GM12878 (cell line): ENCODE measurements around the gene PPIF. TPM values are rescaled to one million over a fixed set of nuclear protein-coding genes. Genes with fewer than 3 reads are reported as not detected.
A peak's percentile ranks its signal among the peaks of the same experiment; 100 is the strongest.

Experiments
- BHLHE40 ChIP-seq, 2 experiments: fragments of 450-650 bp in 1 of 2; IDR thresholded peaks; 2 replicates each; pipeline ENCODE4 v1.6.1; 2011 to 2017; ENCODE audit warnings: low read depth in 2 of 2, borderline replicate concordance in 1 of 2, improper control_type of control experiment in 1 of 2, low read length in 1 of 2, mild to moderate bottlenecking in 1 of 2
- CHD4 ChIP-seq: fragments of 200-600 bp; sonication (generic); IDR thresholded peaks from 2 replicates; pipeline ENCODE4 v1.6.1; 2016; ENCODE audit warnings: mild to moderate bottlenecking
- FOXK2 ChIP-seq: fragments of 450-650 bp; IDR thresholded peaks from 2 replicates; pipeline ENCODE4 v1.6.1; 2017; ENCODE audit warnings: mild to moderate bottlenecking, moderate library complexity
- GATAD2B ChIP-seq: fragments of 450-650 bp; conservative IDR thresholded peaks from 2 replicates; pipeline ENCODE4 v1.6.1; 2017; ENCODE audit warnings: low read depth, mild to moderate bottlenecking, moderate library complexity
- HDAC6 ChIP-seq: fragments of 200-600 bp; sonication (generic); IDR thresholded peaks from one replicate; pipeline ENCODE4 v1.8.0; 2017; ENCODE audit warnings: antibody characterized with exemption; ENCODE audit not compliant: unreplicated experiment
- IKZF1 ChIP-seq: fragments of 450-650 bp; conservative IDR thresholded peaks from 2 replicates; pipeline ENCODE4 v1.6.1; 2017; ENCODE audit warnings: antibody characterized with exemption, mild to moderate bottlenecking
- IKZF2 ChIP-seq, 2 experiments: fragments of 450-650 bp; IDR thresholded peaks; 2 replicates each; pipeline ENCODE4 v1.6.1; 2017; ENCODE audit warnings: mild to moderate bottlenecking in 2 of 2, moderate library complexity in 2 of 2
- KDM1A ChIP-seq: fragments of 200-600 bp; sonication (generic); IDR thresholded peaks from 2 replicates; pipeline ENCODE4 v1.6.1; 2016; ENCODE audit warnings: borderline replicate concordance
- MEF2A ChIP-seq: IDR thresholded peaks from 2 replicates; pipeline ENCODE4 v1.6.1; 2011; ENCODE audit warnings: low read depth, mild to moderate bottlenecking, low read length, moderate library complexity; ENCODE audit not compliant: insufficient read depth
- NKRF ChIP-seq: fragments of 450-650 bp; conservative IDR thresholded peaks from 2 replicates; pipeline ENCODE4 v1.6.1; 2017; ENCODE audit warnings: mild to moderate bottlenecking, moderate library complexity
- PML ChIP-seq: IDR thresholded peaks from 2 replicates; pipeline ENCODE4 v1.6.1; 2012; ENCODE audit warnings: low read length, inconsistent platforms
- PRDM15 ChIP-seq: fragments of 450-650 bp; formaldehyde crosslinking; IDR thresholded peaks from 2 replicates; pipeline ENCODE4 v1.4.0; 2020; ENCODE audit warnings: mild to moderate bottlenecking, moderate library complexity
- RAD51 ChIP-seq: fragments of 450-650 bp; IDR thresholded peaks from 2 replicates; pipeline ENCODE4 v1.6.1; 2016; ENCODE audit warnings: moderate library complexity, mild to moderate bottlenecking, inconsistent platforms
- RB1 ChIP-seq: fragments of 450-650 bp; formaldehyde crosslinking; IDR thresholded peaks from 2 replicates; pipeline ENCODE4 v1.6.1; 2017; ENCODE audit warnings: mild to moderate bottlenecking, borderline replicate concordance
- RUNX3 ChIP-seq: IDR thresholded peaks from 2 replicates; pipeline ENCODE4 v1.6.1; 2012; ENCODE audit warnings: low read length, inconsistent platforms
- TCF12 ChIP-seq: IDR thresholded peaks from 2 replicates; pipeline ENCODE4 v1.6.1; 2011; ENCODE audit warnings: low read depth, mild to moderate bottlenecking, low read length
- WRNIP1 ChIP-seq: IDR thresholded peaks from 2 replicates; pipeline ENCODE4 v1.6.1; 2011; ENCODE audit warnings: low read depth, low read length, improper control_type of control experiment, borderline replicate concordance
- ZNF207 ChIP-seq: fragments of 450-650 bp; IDR thresholded peaks from 2 replicates; pipeline ENCODE4 v1.6.1; 2014; ENCODE audit warnings: antibody characterized with exemption, mild to moderate bottlenecking, borderline replicate concordance
- ZNF592 ChIP-seq: fragments of 450-650 bp; IDR thresholded peaks from 2 replicates; pipeline ENCODE4 v1.6.1; 2017; ENCODE audit warnings: mild to moderate bottlenecking, moderate library complexity
- polyA plus RNA-seq, 11 experiments: library from polyadenylated mRNA; depleted of rRNA in 4 of 11; unstranded in 6 of 11; stranded (reverse) in 5 of 11; fragments of >200 nt; fragmentation: Nextera tagmentation in 4 of 11; fragmentation: Illumina TruSeq in 1 of 11; extraction: Ambion mirVana in 4 of 11; extraction: Trizol in 1 of 11; gene quantifications; 1 replicate in 1 of 11; 2 replicates in 10 of 11; pipeline versions ENCODE4 v1.2.1 to v1.2.3, GENCODE V29; 2011 to 2016; ENCODE audit warnings: inconsistent platforms in 2 of 11, missing spikeins in 2 of 11, low read depth in 1 of 11
- total RNA-seq, 4 experiments: library from RNA; depleted of rRNA in 3 of 4; stranded (reverse); fragments of >200 nt in 3 of 4; fragmentation: Illumina TruSeq in 1 of 4; extraction: Trizol in 1 of 4; gene quantifications; 2 replicates each; pipeline versions ENCODE4 v1.2.1 to v1.2.3, GENCODE V29; 2013 to 2021

PPIF gene
- total and polyA plus RNA-seq, 10 of the 15 experiments (the other 5 are each of a cell fraction or from before 2014, with no cell fraction given): 28.8 to 180 (median 128) TPM

GRCh38 chr10:79316671-79317431 lies 30.4 kb upstream of the PPIF start (continued):
- TF ChIP-seq NKRF: no peak
- TF ChIP-seq RAD51: peak; percentile 65; the same call in 1 of the 2 replicates
- TF ChIP-seq MEF2A: no peak
- TF ChIP-seq PRDM15 (CRISPR knock-in tag): no peak
- no peak for TF ChIP-seq ZNF207
- no peak for TF ChIP-seq CHD4
- no peak for TF ChIP-seq FOXK2
- no peak for TF ChIP-seq ZNF592
- no peak for TF ChIP-seq HDAC6
- TF ChIP-seq IKZF1: peak; percentile 60; the same call in 1 of the 2 replicates
- TF ChIP-seq IKZF2 (IDR thresholded peaks at IDR 0.05): peak; percentile 34 to 38; a peak in 1 of 4 replicates
- no peak for TF ChIP-seq KDM1A
- no peak for TF ChIP-seq RB1
- no peak for TF ChIP-seq WRNIP1
- peak; percentile 93 for TF ChIP-seq TCF12
- peak; percentile 52; the same call in 1 of the 2 replicates for TF ChIP-seq GATAD2B
- peak; percentile 67; the same call in 1 of the 2 replicates for TF ChIP-seq RUNX3
- peak; percentile 82 to 88 for TF ChIP-seq BHLHE40 (IDR thresholded peaks at IDR 0.05; ENCODE audit: borderline replicate concordance in 1 of 2, low read depth in 2 of 2, low read length in 1 of 2)
- 0 out of 2 replicates have a peak, but pooled peaks have one; percentile 58 for TF ChIP-seq PML
